Measurements from ENCODE around the gene EXOC6B. TPM values are rescaled to one million over a fixed set of nuclear protein-coding genes. Genes with fewer than 3 reads are reported as not detected.

EXOC6B gene
- total RNA-seq, 1 donor from 2014 or later, result 32.4 TPM

DNA sequence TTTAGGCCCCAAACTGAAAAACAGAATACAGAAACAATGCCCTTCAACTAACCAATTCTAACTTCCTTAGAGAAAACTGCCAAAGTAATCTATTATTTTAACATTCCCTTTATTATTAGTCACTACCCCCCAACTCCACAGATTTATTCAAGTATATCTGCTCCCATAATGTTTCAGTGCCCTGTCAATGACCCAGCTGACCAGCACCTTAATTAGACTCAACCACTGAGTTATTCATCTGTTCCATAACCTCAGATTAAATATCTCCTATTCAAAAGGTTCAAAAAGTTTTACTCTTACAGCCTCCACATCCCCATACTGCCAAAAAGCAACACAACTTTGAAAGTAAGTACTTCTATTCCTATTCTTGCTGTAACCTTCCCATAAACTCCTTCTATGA is 202.4 kb downstream of the EXOC6B start:
- intact Hi-C loops (cut with DNase I), result no loop called here
- TF ChIP-seq, protein P1, sequence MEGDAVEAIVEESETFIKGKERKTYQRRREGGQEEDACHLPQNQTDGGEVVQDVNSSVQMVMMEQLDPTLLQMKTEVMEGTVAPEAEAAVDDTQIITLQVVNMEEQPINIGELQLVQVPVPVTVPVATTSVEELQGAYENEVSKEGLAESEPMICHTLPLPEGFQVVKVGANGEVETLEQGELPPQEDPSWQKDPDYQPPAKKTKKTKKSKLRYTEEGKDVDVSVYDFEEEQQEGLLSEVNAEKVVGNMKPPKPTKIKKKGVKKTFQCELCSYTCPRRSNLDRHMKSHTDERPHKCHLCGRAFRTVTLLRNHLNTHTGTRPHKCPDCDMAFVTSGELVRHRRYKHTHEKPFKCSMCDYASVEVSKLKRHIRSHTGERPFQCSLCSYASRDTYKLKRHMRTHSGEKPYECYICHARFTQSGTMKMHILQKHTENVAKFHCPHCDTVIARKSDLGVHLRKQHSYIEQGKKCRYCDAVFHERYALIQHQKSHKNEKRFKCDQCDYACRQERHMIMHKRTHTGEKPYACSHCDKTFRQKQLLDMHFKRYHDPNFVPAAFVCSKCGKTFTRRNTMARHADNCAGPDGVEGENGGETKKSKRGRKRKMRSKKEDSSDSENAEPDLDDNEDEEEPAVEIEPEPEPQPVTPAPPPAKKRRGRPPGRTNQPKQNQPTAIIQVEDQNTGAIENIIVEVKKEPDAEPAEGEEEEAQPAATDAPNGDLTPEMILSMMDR (IDR thresholded peaks at IDR 0.05), result no peak
- no peak for DNase-seq (ENCODE audit: low spot score in 2 of 2)
- H3K4me1 ChIP-seq, result no peaks in the 10 kb centered on the region
- H3K27ac ChIP-seq, result no peak overlapping the region
- no peaks in the 10 kb centered on the region for H3K27me3 ChIP-seq
- no peaks in the 10 kb centered on the region for H3K9me3 ChIP-seq
- H3K4me3 ChIP-seq, result no peak overlapping the region
- no peaks in the 10 kb centered on the region for H3K36me3 ChIP-seq

DNA sequence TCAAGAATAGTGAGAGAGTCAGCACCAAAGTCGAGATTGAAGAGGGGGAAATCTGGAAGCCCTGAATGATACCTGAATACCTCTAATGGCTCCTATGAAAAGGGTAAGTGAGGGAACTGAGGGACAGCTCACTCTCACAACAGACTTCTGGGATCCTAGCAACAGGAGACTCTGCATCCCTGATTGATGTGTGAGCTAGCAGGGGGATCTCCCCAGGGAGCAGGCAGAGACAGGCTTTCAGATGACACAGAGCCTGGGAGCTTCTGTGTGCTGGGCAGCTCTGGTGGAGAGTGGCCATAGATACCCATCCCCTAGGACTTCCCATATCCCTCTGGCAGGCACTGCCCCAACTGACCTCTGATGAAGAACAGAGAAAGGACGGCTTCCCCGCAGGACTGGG is 206.2 kb downstream of the EXOC6B start:
- Histone ChIP-seq H3K4me3 (no peak overlapping the region), H3K27ac (no peak overlapping the region), H3K27me3 (no peaks in the 10 kb centered on the region), H3K4me1 (no peaks in the 10 kb centered on the region), H3K9me3 (no peaks in the 10 kb centered on the region), H3K36me3 (no peaks in the 10 kb centered on the region)
- no peak for DNase-seq (ENCODE audit: low spot score in 2 of 2)
- intact Hi-C loops (cut with DNase I), result no loop called here
- TF ChIP-seq, protein P1 (IDR thresholded peaks at IDR 0.05), result no peak

DNA sequence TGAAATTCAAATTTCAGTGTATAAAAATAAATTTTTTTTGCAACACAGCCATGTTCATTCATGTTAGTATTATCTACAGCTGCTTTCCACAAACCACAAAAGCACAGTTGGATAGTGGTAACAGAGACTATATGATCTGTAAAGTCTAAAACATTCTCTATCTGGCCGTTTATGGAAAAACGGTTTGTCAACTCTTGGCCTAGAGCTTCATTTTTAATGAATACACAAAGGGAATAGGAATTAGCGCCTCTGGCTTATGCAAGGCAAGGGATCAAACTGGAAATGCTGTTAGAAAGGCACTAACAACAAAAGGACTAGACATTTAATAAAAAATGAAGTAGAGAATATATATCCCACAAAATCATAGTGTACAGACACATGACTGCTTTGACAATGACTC is 211.9 kb downstream of the EXOC6B start:
- no peaks in the 10 kb centered on the region for H3K4me1 ChIP-seq
- no peak overlapping the region for H3K27ac ChIP-seq
- no peak overlapping the region for H3K4me3 ChIP-seq
- no peaks in the 10 kb centered on the region for H3K9me3 ChIP-seq
- H3K36me3 ChIP-seq, result no peaks in the 10 kb centered on the region
- H3K27me3 ChIP-seq, result no peaks in the 10 kb centered on the region
- intact Hi-C loops (cut with DNase I), result no loop called here
- TF ChIP-seq, protein P1 (IDR thresholded peaks at IDR 0.05), result no peak
- DNase-seq (ENCODE audit: low spot score in 2 of 2), result no peak

DNA sequence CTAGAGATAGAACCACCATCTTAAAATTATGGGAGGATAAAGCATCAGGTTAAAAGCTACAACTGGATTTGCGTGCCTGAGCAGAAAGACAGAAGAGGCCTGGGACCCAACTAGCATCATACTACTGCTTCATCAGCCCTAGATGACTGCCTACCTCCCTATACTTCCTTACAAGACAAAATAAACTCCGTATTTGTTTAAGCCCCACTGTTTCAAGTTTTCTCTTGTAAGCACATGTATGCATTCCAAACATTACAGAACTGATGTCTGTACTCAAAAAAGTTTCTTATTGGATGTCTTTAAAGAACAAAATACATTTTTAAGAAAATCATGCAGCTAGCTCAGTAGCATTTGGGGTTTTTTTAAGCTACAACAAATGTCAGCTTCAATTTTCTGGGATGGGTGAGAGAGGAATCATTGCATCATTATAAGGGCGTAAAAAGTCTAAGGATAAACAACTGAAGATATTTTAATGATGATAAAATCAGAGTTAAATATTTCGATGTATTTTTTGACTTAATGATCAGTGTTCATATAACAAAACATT is 213.1 kb downstream of the EXOC6B start:
- intact Hi-C loops (cut with DNase I), result no loop called here
- H3K27ac ChIP-seq, result no peak overlapping the region
- TF ChIP-seq, protein P1 (IDR thresholded peaks at IDR 0.05), result no peak
- DNase-seq (ENCODE audit: low spot score in 2 of 2), result no peak
- no peaks in the 10 kb centered on the region for H3K36me3 ChIP-seq
- no peaks in the 10 kb centered on the region for H3K27me3 ChIP-seq
- H3K4me3 ChIP-seq, result no peak overlapping the region
- H3K9me3 ChIP-seq, result no peaks in the 10 kb centered on the region
- H3K4me1 ChIP-seq, result no peaks in the 10 kb centered on the region

DNA sequence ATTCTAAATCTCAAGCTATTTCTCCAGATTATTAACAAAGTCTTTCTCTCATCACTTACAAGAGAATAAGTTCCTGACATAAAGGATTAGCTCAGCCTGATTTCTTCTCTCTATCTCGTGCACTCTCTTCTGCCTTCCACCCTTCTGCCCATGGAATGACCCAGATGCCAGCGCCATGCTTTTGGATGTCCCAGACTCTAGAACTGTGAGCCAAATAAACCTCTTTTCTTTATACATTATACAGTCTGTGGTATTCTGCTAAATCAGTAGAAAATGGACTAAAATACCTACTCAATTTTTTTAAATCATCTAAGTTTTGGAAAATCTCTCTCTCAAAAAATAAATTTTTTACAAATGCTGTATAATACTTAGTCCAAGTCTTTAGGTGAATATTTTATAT is 218.6 kb downstream of the EXOC6B start:
- Histone ChIP-seq H3K4me1 (no peaks in the 10 kb centered on the region), H3K9me3 (no peaks in the 10 kb centered on the region), H3K4me3 (no peak overlapping the region), H3K27ac (no peak overlapping the region), H3K36me3 (no peaks in the 10 kb centered on the region), H3K27me3 (no peaks in the 10 kb centered on the region)
- intact Hi-C loops (cut with DNase I), result no loop called here
- no peak for DNase-seq (ENCODE audit: low spot score in 2 of 2)
- TF ChIP-seq, protein P1 (IDR thresholded peaks at IDR 0.05), result no peak
